BE2C (cell line): Measurements from ENCODE around the gene FKBP5.

Experiments used
- DNase-seq: peaks from one replicate; pipeline ENCODE4 v3.0.0-alpha.2; 2020
- H3K27me3 ChIP-seq: fragments of 250-450 bp; sonication (Bioruptor Pico); 2 replicates; pipeline ENCODE4 v1.5.1; 2020; ENCODE audit warnings: mild to moderate bottlenecking
- H3K36me3 ChIP-seq: fragments of 250-450 bp; sonication (Bioruptor Pico); 2 replicates; pipeline ENCODE4 v1.5.1; 2020; ENCODE audit warnings: mild to moderate bottlenecking
- H3K4me1 ChIP-seq: fragments of 250-450 bp; sonication (Bioruptor Pico); 2 replicates; pipeline ENCODE4 v1.5.1; 2020
- H3K4me3 ChIP-seq: 2 replicates; pipeline ENCODE4 v1.5.1; 2011; ENCODE audit warnings: low read depth, low read length
- H3K9me3 ChIP-seq: fragments of 250-450 bp; sonication (Bioruptor Pico); 2 replicates; pipeline ENCODE4 v1.5.1; 2020
- TF ChIP-seq, protein P1 (sequence below): IDR thresholded peaks from 2 replicates; pipeline ENCODE4 v1.5.1; 2012; ENCODE audit warnings: mild to moderate bottlenecking, low read depth, low read length

FKBP5 gene

GRCh38 chr6:35711731-35712130, 23.0 kb upstream of the FKBP5 start:
- Histone ChIP-seq H3K36me3 (no peaks in the 10 kb centered on the region), H3K4me1 (no peaks in the 10 kb centered on the region), H3K9me3 (no peaks in the 10 kb centered on the region), H3K4me3 (no peak overlapping the region), H3K27me3 (no peaks in the 10 kb centered on the region)
- no peak for DNase-seq
- TF ChIP-seq, protein P1, sequence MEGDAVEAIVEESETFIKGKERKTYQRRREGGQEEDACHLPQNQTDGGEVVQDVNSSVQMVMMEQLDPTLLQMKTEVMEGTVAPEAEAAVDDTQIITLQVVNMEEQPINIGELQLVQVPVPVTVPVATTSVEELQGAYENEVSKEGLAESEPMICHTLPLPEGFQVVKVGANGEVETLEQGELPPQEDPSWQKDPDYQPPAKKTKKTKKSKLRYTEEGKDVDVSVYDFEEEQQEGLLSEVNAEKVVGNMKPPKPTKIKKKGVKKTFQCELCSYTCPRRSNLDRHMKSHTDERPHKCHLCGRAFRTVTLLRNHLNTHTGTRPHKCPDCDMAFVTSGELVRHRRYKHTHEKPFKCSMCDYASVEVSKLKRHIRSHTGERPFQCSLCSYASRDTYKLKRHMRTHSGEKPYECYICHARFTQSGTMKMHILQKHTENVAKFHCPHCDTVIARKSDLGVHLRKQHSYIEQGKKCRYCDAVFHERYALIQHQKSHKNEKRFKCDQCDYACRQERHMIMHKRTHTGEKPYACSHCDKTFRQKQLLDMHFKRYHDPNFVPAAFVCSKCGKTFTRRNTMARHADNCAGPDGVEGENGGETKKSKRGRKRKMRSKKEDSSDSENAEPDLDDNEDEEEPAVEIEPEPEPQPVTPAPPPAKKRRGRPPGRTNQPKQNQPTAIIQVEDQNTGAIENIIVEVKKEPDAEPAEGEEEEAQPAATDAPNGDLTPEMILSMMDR = no peak

DNA sequence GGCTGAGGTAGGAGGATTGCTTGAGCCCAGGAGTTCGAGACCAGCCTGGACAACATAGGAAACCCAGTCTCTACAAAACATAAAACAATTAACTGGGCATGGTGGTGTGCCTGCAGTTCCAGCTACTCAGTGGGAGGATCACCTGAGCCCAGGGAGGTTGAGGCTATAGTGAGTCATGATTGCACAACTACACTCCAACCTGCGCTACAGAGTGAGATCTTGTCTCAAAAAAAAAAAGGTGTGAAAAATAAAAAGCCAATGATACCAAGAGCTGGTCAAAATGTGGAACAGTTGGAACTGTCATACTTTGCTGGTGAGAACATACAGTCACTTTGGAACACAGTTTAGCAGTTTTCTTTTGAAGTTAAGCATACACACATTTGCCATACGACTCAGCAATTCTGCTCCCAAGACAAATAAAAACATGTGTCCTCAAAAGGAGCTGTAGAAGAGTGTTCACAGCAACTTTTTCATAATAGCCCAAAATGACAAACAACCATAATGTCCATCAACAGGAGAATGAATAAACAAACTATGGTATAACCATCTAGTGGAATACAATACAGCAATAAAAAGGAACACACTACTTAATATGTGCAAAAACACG, 21.6 kb upstream of the FKBP5 start:
- Histone ChIP-seq H3K4me1 (no peaks in the 10 kb centered on the region), H3K9me3 (no peaks in the 10 kb centered on the region), H3K36me3 (no peaks in the 10 kb centered on the region), H3K27me3 (no peaks in the 10 kb centered on the region), H3K4me3 (no peak overlapping the region)
- TF ChIP-seq, protein P1 = no peak
- DNase-seq = no peak

DNA sequence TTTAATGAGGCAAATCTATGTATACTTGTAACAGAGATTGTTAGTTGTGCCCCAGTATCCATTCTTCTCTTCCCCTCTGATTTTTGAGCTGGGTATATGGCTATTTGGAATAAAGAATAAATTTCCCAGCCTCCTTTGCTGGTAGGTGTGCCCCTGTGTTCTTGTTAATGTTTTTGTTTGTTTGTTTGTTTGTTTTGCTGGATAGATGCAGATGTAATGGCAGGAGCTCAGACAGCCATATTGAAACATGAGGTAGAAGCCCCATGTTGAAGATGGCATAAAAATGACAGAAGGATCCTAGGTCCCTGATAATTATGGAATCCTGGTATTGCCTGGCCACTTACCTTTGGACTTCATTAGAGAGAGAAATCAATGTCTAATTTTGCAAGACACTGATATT, 19.9 kb upstream of the FKBP5 start:
- TF ChIP-seq, protein P1 = no peak
- Histone ChIP-seq H3K27me3 (no peaks in the 10 kb centered on the region), H3K36me3 (no peaks in the 10 kb centered on the region), H3K9me3 (no peaks in the 10 kb centered on the region; the same call in 1 of the 2 replicates), H3K4me3 (no peak overlapping the region), H3K4me1 (no peaks in the 10 kb centered on the region)
- DNase-seq = no peak

- H3K36me3 ChIP-seq = no peaks in the 10 kb centered on the region
- TF ChIP-seq, protein P1 = no peak
- no peaks in the 10 kb centered on the region; the same call in 1 of the 2 replicates for H3K9me3 ChIP-seq
- no peak overlapping the region for H3K4me3 ChIP-seq
- no peaks in the 10 kb centered on the region for H3K27me3 ChIP-seq
- DNase-seq = no peak
- H3K4me1 ChIP-seq = no peaks in the 10 kb centered on the region
These were observed 19.1 kb upstream of the FKBP5 start for GRCh38 chr6:35707714-35708407.

GRCh38 chr6:35706468-35706867, 17.8 kb upstream of the FKBP5 start:
- TF ChIP-seq, protein P1 = no peak
- no peaks in the 10 kb centered on the region for H3K36me3 ChIP-seq
- no peak overlapping the region for H3K4me3 ChIP-seq
- no peaks in the 10 kb centered on the region for H3K27me3 ChIP-seq
- no peaks in the 10 kb centered on the region; the same call in 1 of the 2 replicates for H3K9me3 ChIP-seq
- H3K4me1 ChIP-seq = no peaks in the 10 kb centered on the region
- DNase-seq = no peak

- Histone ChIP-seq H3K36me3 (no peaks in the 10 kb centered on the region), H3K4me1 (no peaks in the 10 kb centered on the region), H3K27me3 (no peaks in the 10 kb centered on the region), H3K4me3 (no peak overlapping the region), H3K9me3 (no peaks in the 10 kb centered on the region; the same call in 1 of the 2 replicates)
- DNase-seq = no peak
- TF ChIP-seq, protein P1 = no peak
These were observed 14.8 kb upstream of the FKBP5 start for GRCh38 chr6:35703554-35703953.
